ENCODE measurements around the gene SRC. TPM values are rescaled to one million over a fixed set of nuclear protein-coding genes. Genes with fewer than 3 reads are reported as not detected.

Gene SRC
- total and polyA plus RNA-seq, 3 donors from 2014 or later: 90.3 to 179 (median 143) TPM

GRCh38 chr20:37333130-37333847 lies 12.7 kb upstream of the SRC start:
- DNase-seq: no peak
- TF ChIP-seq POLR2A (IDR thresholded peaks at IDR 0.05) (no peak), CTCF (IDR thresholded peaks at IDR 0.05) (no peak)
- no peaks in the 10 kb centered on the region for H3K36me3 ChIP-seq (ENCODE audit: low read depth, missing control alignments)
- intact Hi-C loops (cut with DNase I; ENCODE audit: low total_unique reads): no loop called here
- no peaks in the 10 kb centered on the region for H3K9me3 ChIP-seq
- no peak overlapping the region for H3K27ac ChIP-seq
- no peaks in the 10 kb centered on the region for H3K27me3 ChIP-seq
- no peak overlapping the region for H3K4me3 ChIP-seq
- peaks cover 18% of the 10 kb centered on the region for H3K4me1 ChIP-seq
- 93 to 94% methylated on average over 9 of the region's 9 CpGs for WGBS, 2 donors

GRCh38 chr20:37333848-37334318 lies 12.1 kb upstream of the SRC start:
- Histone ChIP-seq H3K27ac (no peak overlapping the region), H3K36me3 (ENCODE audit: low read depth, missing control alignments) (no peaks in the 10 kb centered on the region), H3K4me3 (no peak overlapping the region), H3K9me3 (no peaks in the 10 kb centered on the region), H3K27me3 (no peaks in the 10 kb centered on the region), H3K4me1 (peaks cover 18% of the 10 kb centered on the region)
- 88 to 94% methylated on average over 15 to 16 of the region's 16 CpGs for WGBS, 2 donors
- no peak for TF ChIP-seq CTCF (IDR thresholded peaks at IDR 0.05)
- TF ChIP-seq POLR2A (IDR thresholded peaks at IDR 0.05): no peak
- no peak for DNase-seq
- intact Hi-C loops (cut with DNase I; ENCODE audit: low total_unique reads): no loop called here

GRCh38 chr20:37334450-37334849 lies 11.5 kb upstream of the SRC start:
- DNase-seq: no peak
- intact Hi-C loops (cut with DNase I; ENCODE audit: low total_unique reads): no loop called here
- Histone ChIP-seq H3K27ac (no peak overlapping the region), H3K27me3 (no peaks in the 10 kb centered on the region), H3K4me1 (peaks cover 18% of the 10 kb centered on the region), H3K4me3 (no peak overlapping the region), H3K36me3 (ENCODE audit: low read depth, missing control alignments) (no peaks in the 10 kb centered on the region), H3K9me3 (no peaks in the 10 kb centered on the region)
- 95 to 97% methylated on average over 2 of the region's 2 CpGs for whole genome bisulfite sequencing, 2 donors
- TF ChIP-seq CTCF (IDR thresholded peaks at IDR 0.05): no peak
- TF ChIP-seq POLR2A (IDR thresholded peaks at IDR 0.05): no peak

- H3K9me3 ChIP-seq: no peaks in the 10 kb centered on the region
- H3K36me3 ChIP-seq (ENCODE audit: low read depth, missing control alignments): no peaks in the 10 kb centered on the region
- H3K4me1 ChIP-seq: peaks cover 29% of the 10 kb centered on the region
- 46 to 58% methylated on average over 11 to 15 of the region's 15 CpGs for WGBS, 2 donors
- H3K27me3 ChIP-seq: no peaks in the 10 kb centered on the region
- no peak overlapping the region for H3K27ac ChIP-seq
- H3K4me3 ChIP-seq: no peak overlapping the region
- intact Hi-C loops (cut with DNase I; ENCODE audit: low total_unique reads): no loop called here
- TF ChIP-seq POLR2A (IDR thresholded peaks at IDR 0.05) (no peak), CTCF (IDR thresholded peaks at IDR 0.05) (no peak)
- DNase-seq: no peak
Measured at GRCh38 chr20:37335642-37336368, 10.1 kb upstream of the SRC start.
